Measurements from ENCODE around the gene FAM234B. TPM values are rescaled to one million over a fixed set of nuclear protein-coding genes. Genes with fewer than 3 reads are reported as not detected.
A peak's percentile ranks its signal among the peaks of the same experiment; 100 is the strongest.

Gene FAM234B
- 3.5 and 6.8 TPM in 2 replicates for total RNA-seq (2014; rRNA removed; shearing (Covaris generic))

- peak; percentile 39 to 74 for DNase-seq (ENCODE audit: low read depth in 1 of 2, low spot score in 2 of 2)
Observed at GRCh38 chr12:13044002-13044905, at the start of gene FAM234B. FAM234B (plus strand) TSS chr12:13044381; CDS start chr12:13044404, 23 bp downstream.

GRCh38 chr12:12995088-12995487 is 49.1 kb upstream of the FAM234B start:
- no peak overlapping the region for H3K4me3 ChIP-seq
- H3K36me3 ChIP-seq, result peaks cover 2% of the 10 kb centered on the region; the same call in 1 of the 2 replicates
- H3K9me3 ChIP-seq (replicated peaks), result no peaks in the 10 kb centered on the region
- no peak overlapping the region for H3K27ac ChIP-seq
- H3K4me1 ChIP-seq (replicated peaks), result peaks cover 10% of the 10 kb centered on the region
- no peaks in the 10 kb centered on the region for H3K27me3 ChIP-seq (replicated peaks)
- DNase-seq (ENCODE audit: low read depth in 1 of 2, low spot score in 2 of 2), result no peak

More at GRCh38 chr12:13044002-13044905, at the start of gene FAM234B:
- H3K4me3 ChIP-seq, result peak within 1 kb of the TSS; percentile 97
- H3K36me3 ChIP-seq, result peaks cover 5% of the 10 kb centered on the region; the same call in 1 of the 2 replicates
- 0 out of 2 replicates have a peak, but pooled peaks cover 3% of the 10 kb centered on the region for H3K27me3 ChIP-seq (replicated peaks)
- H3K9me3 ChIP-seq (replicated peaks), result no peaks in the 10 kb centered on the region
- no peak within 1 kb of the TSS for H3K27ac ChIP-seq
- peaks cover 11% of the 10 kb centered on the region; the same call in 1 of the 2 replicates for H3K4me1 ChIP-seq (replicated peaks)

GRCh38 chr12:12996209-12996608 is 48.0 kb upstream of the FAM234B start:
- no peak for DNase-seq (ENCODE audit: low read depth in 1 of 2, low spot score in 2 of 2)
- Histone ChIP-seq H3K4me3 (no peak overlapping the region), H3K27me3 (replicated peaks) (no peaks in the 10 kb centered on the region), H3K9me3 (replicated peaks) (0 out of 2 replicates have a peak, but pooled peaks cover 2% of the 10 kb centered on the region), H3K27ac (no peak overlapping the region), H3K4me1 (replicated peaks) (peaks cover 19% of the 10 kb centered on the region), H3K36me3 (peaks cover 2% of the 10 kb centered on the region; the same call in 1 of the 2 replicates)

- H3K36me3 ChIP-seq, result 0 out of 2 replicates have a peak, but pooled peaks cover 2% of the 10 kb centered on the region
- H3K27me3 ChIP-seq (replicated peaks), result no peaks in the 10 kb centered on the region
- DNase-seq (ENCODE audit: low read depth in 1 of 2, low spot score in 2 of 2), result no peak
- peaks cover 25% of the 10 kb centered on the region for H3K4me1 ChIP-seq (replicated peaks)
- H3K9me3 ChIP-seq (replicated peaks), result 0 out of 2 replicates have a peak, but pooled peaks cover 2% of the 10 kb centered on the region
- H3K4me3 ChIP-seq, result no peak overlapping the region
- no peak overlapping the region for H3K27ac ChIP-seq
Observed at GRCh38 chr12:12997156-12997555, 47.0 kb upstream of the FAM234B start.

GRCh38 chr12:12997734-12998133 is 46.4 kb upstream of the FAM234B start:
- no peak for DNase-seq (ENCODE audit: low read depth in 1 of 2, low spot score in 2 of 2)
- Histone ChIP-seq H3K9me3 (replicated peaks) (0 out of 2 replicates have a peak, but pooled peaks cover 2% of the 10 kb centered on the region), H3K27me3 (replicated peaks) (no peaks in the 10 kb centered on the region), H3K4me3 (no peak overlapping the region), H3K27ac (no peak overlapping the region), H3K36me3 (0 out of 2 replicates have a peak, but pooled peaks cover 2% of the 10 kb centered on the region), H3K4me1 (replicated peaks) (peaks cover 25% of the 10 kb centered on the region)

- Histone ChIP-seq H3K36me3 (0 out of 2 replicates have a peak, but pooled peaks cover 2% of the 10 kb centered on the region), H3K27ac (no peak overlapping the region), H3K27me3 (replicated peaks) (no peaks in the 10 kb centered on the region), H3K4me1 (replicated peaks) (peaks cover 30% of the 10 kb centered on the region), H3K4me3 (no peak overlapping the region), H3K9me3 (replicated peaks) (0 out of 2 replicates have a peak, but pooled peaks cover 2% of the 10 kb centered on the region)
- no peak for DNase-seq (ENCODE audit: low read depth in 1 of 2, low spot score in 2 of 2)
Observed at GRCh38 chr12:12998248-12998647, 45.9 kb upstream of the FAM234B start.

GRCh38 chr12:12999271-12999958 is 44.8 kb upstream of the FAM234B start:
- DNase-seq (ENCODE audit: low read depth in 1 of 2, low spot score in 2 of 2), result peak in 1 of 2 experiments; percentile 49
- H3K36me3 ChIP-seq, result 0 out of 2 replicates have a peak, but pooled peaks cover 2% of the 10 kb centered on the region

GRCh38 chr12:12999959-13000615 is 44.1 kb upstream of the FAM234B start, which contains the start of gene HEBP1:
HEBP1 (minus strand) TSS chr12:13000265; CDS start chr12:13000114, 151 bp downstream.
- peak; percentile 78 to 95 for DNase-seq (ENCODE audit: low read depth in 1 of 2, low spot score in 2 of 2)

More at GRCh38 chr12:12999271-12999958, 44.8 kb upstream of the FAM234B start:
- peaks cover 32% of the 10 kb centered on the region for H3K4me1 ChIP-seq (replicated peaks)
- H3K4me3 ChIP-seq, result peak overlapping the region; percentile 62
- no peaks in the 10 kb centered on the region for H3K27me3 ChIP-seq (replicated peaks)
- 0 out of 2 replicates have a peak, but pooled peaks cover 2% of the 10 kb centered on the region for H3K9me3 ChIP-seq (replicated peaks)
- 0 out of 2 replicates have a peak overlapping the region, but pooled peaks have one; percentile 16 for H3K27ac ChIP-seq

GRCh38 chr12:13000616-13000924 is 43.6 kb upstream of the FAM234B start:
- Histone ChIP-seq H3K27ac (no peak overlapping the region; the same call in 1 of the 2 replicates), H3K4me1 (replicated peaks) (peaks cover 32% of the 10 kb centered on the region), H3K4me3 (peak overlapping the region; percentile 62), H3K36me3 (0 out of 2 replicates have a peak, but pooled peaks cover 2% of the 10 kb centered on the region), H3K27me3 (replicated peaks) (no peaks in the 10 kb centered on the region), H3K9me3 (replicated peaks) (0 out of 2 replicates have a peak, but pooled peaks cover 2% of the 10 kb centered on the region)
- DNase-seq (ENCODE audit: low read depth in 1 of 2, low spot score in 2 of 2), result peak in 1 of 2 experiments; percentile 81

More at GRCh38 chr12:12999959-13000615, 44.1 kb upstream of the FAM234B start, which contains the start of gene HEBP1:
- peak within 1 kb of the TSS; percentile 41 for H3K27ac ChIP-seq
- peaks cover 32% of the 10 kb centered on the region for H3K4me1 ChIP-seq (replicated peaks)
- 0 out of 2 replicates have a peak, but pooled peaks cover 2% of the 10 kb centered on the region for H3K36me3 ChIP-seq
- H3K9me3 ChIP-seq (replicated peaks), result 0 out of 2 replicates have a peak, but pooled peaks cover 2% of the 10 kb centered on the region
- H3K27me3 ChIP-seq (replicated peaks), result no peaks in the 10 kb centered on the region
- peak within 1 kb of the TSS; percentile 62 for H3K4me3 ChIP-seq

GRCh38 chr12:13000925-13001774 is 43.0 kb upstream of the FAM234B start:
- peak overlapping the region; percentile 62 for H3K4me3 ChIP-seq
- 0 out of 2 replicates have a peak, but pooled peaks cover 2% of the 10 kb centered on the region for H3K36me3 ChIP-seq
- peak overlapping the region; percentile 41 for H3K27ac ChIP-seq
- H3K9me3 ChIP-seq (replicated peaks), result 0 out of 2 replicates have a peak, but pooled peaks cover 2% of the 10 kb centered on the region
- H3K4me1 ChIP-seq (replicated peaks), result peaks cover 32% of the 10 kb centered on the region
- peak; percentile 55 to 64 for DNase-seq (ENCODE audit: low read depth in 1 of 2, low spot score in 2 of 2)
- H3K27me3 ChIP-seq (replicated peaks), result no peaks in the 10 kb centered on the region

- no peak overlapping the region for H3K27ac ChIP-seq
- H3K9me3 ChIP-seq (replicated peaks), result 0 out of 2 replicates have a peak, but pooled peaks cover 2% of the 10 kb centered on the region
- no peak for DNase-seq (ENCODE audit: low read depth in 1 of 2, low spot score in 2 of 2)
- 0 out of 2 replicates have a peak, but pooled peaks cover 2% of the 10 kb centered on the region for H3K36me3 ChIP-seq
- peaks cover 32% of the 10 kb centered on the region for H3K4me1 ChIP-seq (replicated peaks)
- H3K4me3 ChIP-seq, result peak overlapping the region; percentile 62
- no peaks in the 10 kb centered on the region for H3K27me3 ChIP-seq (replicated peaks)
Observed at GRCh38 chr12:13001775-13002040, 42.5 kb upstream of the FAM234B start.

Data from SJSA1 (cell line).